GM13977 (cell line): Measurements from ENCODE around the gene OBP2A.
"Not testable (repeated sequence)": the region's sequence is repeated elsewhere in the genome, so short reads cannot be mapped to it uniquely, and the experiment has no call there.

Experiments
- DNase-seq: peaks from one replicate; pipeline ENCODE4 v3.0.0; 2012; ENCODE audit warnings: low spot score
- in situ Hi-C: fragments of 300-500 bp; cut with MboI; formaldehyde crosslinking; loops from one replicate; pipeline ENCODE4 v1.12.0; 2022; ENCODE audit warnings: low sequenced_read_pairs, low pct_unique_long_range_greater_than_20kb, mixed read lengths, inconsistent platforms; ENCODE audit not compliant: unreplicated experiment
- TF ChIP-seq, protein P1 (sequence below): IDR thresholded peaks from 2 replicates; pipeline ENCODE4 v1.5.1; 2012; ENCODE audit warnings: mild to moderate bottlenecking, control low read depth; ENCODE audit not compliant: insufficient read depth; ENCODE audit errors: extremely low read depth, missing control alignments

Gene OBP2A

GRCh38 chr9:135531096-135531495 lies 14.8 kb upstream of the OBP2A start:
- no peak for DNase-seq
- TF ChIP-seq, protein P1, sequence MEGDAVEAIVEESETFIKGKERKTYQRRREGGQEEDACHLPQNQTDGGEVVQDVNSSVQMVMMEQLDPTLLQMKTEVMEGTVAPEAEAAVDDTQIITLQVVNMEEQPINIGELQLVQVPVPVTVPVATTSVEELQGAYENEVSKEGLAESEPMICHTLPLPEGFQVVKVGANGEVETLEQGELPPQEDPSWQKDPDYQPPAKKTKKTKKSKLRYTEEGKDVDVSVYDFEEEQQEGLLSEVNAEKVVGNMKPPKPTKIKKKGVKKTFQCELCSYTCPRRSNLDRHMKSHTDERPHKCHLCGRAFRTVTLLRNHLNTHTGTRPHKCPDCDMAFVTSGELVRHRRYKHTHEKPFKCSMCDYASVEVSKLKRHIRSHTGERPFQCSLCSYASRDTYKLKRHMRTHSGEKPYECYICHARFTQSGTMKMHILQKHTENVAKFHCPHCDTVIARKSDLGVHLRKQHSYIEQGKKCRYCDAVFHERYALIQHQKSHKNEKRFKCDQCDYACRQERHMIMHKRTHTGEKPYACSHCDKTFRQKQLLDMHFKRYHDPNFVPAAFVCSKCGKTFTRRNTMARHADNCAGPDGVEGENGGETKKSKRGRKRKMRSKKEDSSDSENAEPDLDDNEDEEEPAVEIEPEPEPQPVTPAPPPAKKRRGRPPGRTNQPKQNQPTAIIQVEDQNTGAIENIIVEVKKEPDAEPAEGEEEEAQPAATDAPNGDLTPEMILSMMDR = no peak
- in situ Hi-C loops = no loop called here

DNA sequence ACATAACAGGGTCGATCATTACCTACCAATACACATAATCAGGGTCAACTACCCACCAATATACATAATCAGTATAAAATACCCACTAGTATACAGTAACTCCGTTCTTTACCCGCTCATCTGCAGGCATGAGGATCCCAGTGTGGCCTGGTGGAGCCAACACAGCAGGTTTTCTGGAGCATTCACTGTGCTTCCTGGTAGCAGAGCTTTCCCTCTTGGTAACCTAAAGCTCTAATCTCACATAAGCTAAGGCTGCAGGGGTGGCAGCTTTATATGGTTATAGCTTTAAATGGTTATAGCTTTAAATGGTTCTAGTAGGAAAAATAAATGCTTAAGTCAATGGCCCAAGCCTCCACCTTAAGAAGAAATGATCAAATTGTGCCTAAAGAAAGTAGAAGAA lies 12.8 kb upstream of the OBP2A start:
- TF ChIP-seq, protein P1 = no peak
- in situ Hi-C loops = no loop called here
- DNase-seq = no peak

DNA sequence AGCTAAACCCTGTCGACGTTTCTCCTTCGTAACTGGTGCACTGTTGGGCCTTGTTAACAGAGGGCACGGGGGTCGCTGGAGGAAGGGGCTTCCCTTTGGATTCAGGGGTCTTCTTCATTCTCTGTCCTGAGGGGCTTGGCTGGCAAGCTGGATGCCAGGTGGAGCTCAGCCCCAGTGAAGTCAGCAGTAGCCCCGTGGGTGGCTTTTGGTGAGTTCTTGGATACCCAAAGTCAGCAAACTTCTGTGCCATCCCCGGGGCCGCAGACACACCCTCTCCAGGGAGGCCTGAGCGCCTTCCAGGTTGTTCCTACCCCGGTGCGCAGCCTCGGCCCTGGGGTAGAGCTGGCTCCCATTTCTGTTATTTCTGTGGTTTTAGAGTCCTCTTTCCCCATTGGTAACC lies 12.3 kb upstream of the OBP2A start:
- in situ Hi-C loops = no loop called here
- TF ChIP-seq, protein P1 = no peak
- DNase-seq = no peak

DNA sequence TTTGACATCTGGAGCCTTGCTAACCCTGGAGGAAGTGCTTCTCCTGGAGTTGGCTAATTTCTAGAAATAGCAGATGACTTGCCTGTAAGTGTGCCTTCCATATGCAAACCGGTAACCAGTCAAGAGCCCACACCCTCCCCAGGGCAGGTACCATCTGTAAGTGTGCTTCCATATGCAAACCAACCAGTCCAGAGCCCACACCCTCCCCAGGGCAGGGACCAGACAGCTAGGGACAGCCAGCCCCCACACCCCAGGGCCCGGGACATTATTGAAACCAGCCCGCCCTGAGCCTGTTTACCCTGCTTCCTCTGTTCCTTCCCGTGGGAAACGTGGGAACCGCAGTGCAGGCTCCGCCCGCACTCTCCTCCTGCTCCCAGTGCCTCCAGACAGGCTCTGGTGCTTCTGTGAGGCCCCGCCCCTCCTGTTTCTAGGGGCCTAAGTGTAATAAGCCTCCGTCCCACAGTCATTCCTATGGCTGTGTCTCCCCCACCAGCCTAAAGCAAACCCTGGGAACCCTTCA lies 11.7 kb upstream of the OBP2A start:
- DNase-seq, in situ Hi-C loops: not testable (repeated sequence)

DNA sequence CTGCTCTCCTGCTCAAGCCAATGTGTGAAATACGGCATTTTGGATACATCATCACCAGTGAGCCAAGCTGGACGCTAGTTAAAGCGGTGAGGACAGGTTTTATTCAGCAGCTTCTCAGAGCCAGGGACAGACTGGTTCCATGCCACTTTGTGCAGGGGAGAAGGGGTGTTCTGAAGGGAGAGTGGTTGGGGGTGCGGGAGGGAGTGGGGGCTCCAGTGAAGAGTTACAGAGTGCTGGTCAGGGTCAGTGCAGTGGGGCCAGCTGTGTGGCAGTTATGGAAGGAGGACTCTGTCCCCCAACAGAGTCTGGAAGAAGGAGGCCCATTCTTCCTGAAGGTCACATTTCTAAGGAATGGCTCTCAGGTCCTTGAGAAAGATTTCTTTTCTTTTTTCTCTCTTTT lies 11.1 kb upstream of the OBP2A start:
- in situ Hi-C loops, DNase-seq: not testable (repeated sequence)

DNA sequence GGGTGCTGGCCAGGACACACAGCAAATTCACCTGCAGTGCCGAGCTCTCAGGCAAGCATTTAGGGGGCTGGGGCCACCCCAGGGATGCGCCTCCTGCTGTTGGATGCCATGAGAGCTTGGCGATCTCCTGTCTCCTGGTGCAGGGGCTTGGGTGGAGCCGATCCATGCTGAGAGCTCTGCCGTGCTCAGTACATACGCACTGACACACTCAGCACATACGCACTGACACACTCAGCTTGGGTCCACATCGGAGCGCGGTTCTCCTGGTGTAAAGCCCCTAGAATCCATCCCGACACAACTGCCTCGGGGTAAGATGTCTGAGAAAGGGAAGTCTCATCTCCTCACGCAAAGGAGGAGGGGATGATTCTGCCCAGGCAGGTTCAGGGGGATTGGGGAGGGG lies 10.3 kb upstream of the OBP2A start:
- in situ Hi-C loops, DNase-seq: not testable (repeated sequence)

- TF ChIP-seq, protein P1 = no peak
- DNase-seq = no peak
- in situ Hi-C loops = no loop called here
These were observed 9.7 kb upstream of the OBP2A start for GRCh38 chr9:135536216-135536615.

DNA sequence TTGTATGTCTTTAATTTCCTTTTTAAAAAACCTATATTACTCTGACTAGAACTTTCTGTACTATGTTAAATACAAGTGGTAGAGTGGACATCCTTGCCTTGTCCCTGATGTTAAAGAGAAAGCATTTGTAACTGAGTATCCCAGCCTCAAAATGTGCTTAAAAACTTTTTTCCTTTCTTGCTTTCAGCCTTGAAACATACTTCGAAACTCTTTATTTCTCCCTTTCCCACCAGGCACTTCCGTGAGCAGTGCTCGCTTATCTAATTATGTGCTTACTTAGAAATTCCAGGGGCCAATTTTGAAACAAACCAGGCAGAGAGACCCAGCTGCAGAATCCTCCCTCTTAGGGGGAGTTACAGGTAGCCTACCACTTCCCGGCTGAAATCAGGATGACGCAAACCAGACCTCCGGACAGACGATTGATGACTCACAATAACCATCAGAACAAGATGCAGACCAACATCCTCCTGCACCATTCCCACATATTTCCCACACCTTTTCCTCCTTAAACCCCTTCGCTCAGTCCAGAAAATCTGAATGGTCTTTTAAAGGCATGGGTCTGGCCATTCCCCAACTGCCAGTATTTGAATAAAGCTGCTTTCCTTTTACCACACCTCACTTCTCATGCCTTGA lies 2.5 kb upstream of the OBP2A start:
- in situ Hi-C loops, DNase-seq: not testable (repeated sequence)

- in situ Hi-C loops = no loop called here
- no peak for DNase-seq
- TF ChIP-seq, protein P1 = no peak
These were observed 818 bp upstream of the OBP2A start for GRCh38 chr9:135544981-135545635.

- DNase-seq, in situ Hi-C loops: not testable (repeated sequence)
These were observed 1.1 kb downstream of the OBP2A start for GRCh38 chr9:135546792-135547617.
